K562 (cell line): ENCODE data around the gene PARD3. TPM values are rescaled to one million over a fixed set of nuclear protein-coding genes. Genes with fewer than 3 reads are reported as not detected.
A peak's percentile ranks its signal among the peaks of the same experiment; 100 is the strongest.

Experiments used
- ATAC-seq: fragments of 200-7000 bp; cut with Tn5 transposase; 3 replicates; pipeline ENCODE4 v1.9.1; 2020; ENCODE audit warnings: moderate library complexity
- BruUV-seq: library from RNA; stranded (reverse); fragments of 400-500 nt; replicated peaks from 2 replicates; lab custom pipeline; 2021; lab: Mats Ljungman, UMichigan
- CTCF ChIA-PET: fragments of 300-600 bp; formaldehyde crosslinking; extraction: SDS; loops from one replicate; lab custom pipeline; 2021; ENCODE audit warnings: low intra/inter-chr PET ratio; lab: Yijun Ruan, JAX
- POLR2A ChIA-PET: fragments of 300-600, 350-650 bp; sonication (Branson Sonifier 250); formaldehyde crosslinking; extraction: SDS; loops from one replicate; lab custom pipeline; 2021; ENCODE audit warnings: antibody characterized with exemption, inconsistent platforms; lab: Yijun Ruan, JAX
- DNase-seq, 4 experiments: peaks; one replicate each; pipeline versions ENCODE4 v3.0.0 to v3.0.0-alpha.2; 2011 to 2018; ENCODE audit warnings: low spot score in 3 of 4, mixed read lengths in 3 of 4; ENCODE audit errors: extremely low read depth in 1 of 4
- FAIRE-seq: peaks from 2 replicates; lab custom pipeline; 2011; peaks lifted over from hg19 to GRCh38; lab: Jason Lieb, UNC
- H2AFZ ChIP-seq: 2 replicates; pipeline ENCODE4 v1.6.0; 2011; ENCODE audit warnings: low read depth, low read length, control low read depth, inconsistent platforms
- H3K27ac ChIP-seq: fragments of 200-600 bp; 3 replicates; pipeline ENCODE4 v1.8.0; 2011; ENCODE audit warnings: low read depth, mild to moderate bottlenecking, control low read depth, inconsistent platforms, low read length, moderate library complexity, mixed read lengths; ENCODE audit errors: extremely low read depth
- H3K27me3 ChIP-seq, 2 experiments: fragments of 300-600 bp in 1 of 2; 2 replicates in 1 of 2; 3 replicates in 1 of 2; pipeline versions ENCODE4 v1.6.0 to v1.8.0; 2011; ENCODE audit warnings: inconsistent platforms in 2 of 2, low read length in 2 of 2, mild to moderate bottlenecking in 1 of 2, mixed read lengths in 1 of 2, moderate library complexity in 1 of 2; ENCODE audit not compliant: control insufficient read depth in 2 of 2, insufficient read depth in 2 of 2
- H3K36me3 ChIP-seq: fragments of 300-600 bp; 3 replicates; pipeline ENCODE4 v1.8.0; 2011; ENCODE audit warnings: mild to moderate bottlenecking, low read length, inconsistent platforms; ENCODE audit not compliant: control insufficient read depth, insufficient read depth
- H3K4me1 ChIP-seq, 2 experiments: fragments of 200-600 bp in 1 of 2; replicated peaks in 1 of 2; 2 replicates in 1 of 2; 3 replicates in 1 of 2; pipeline versions ENCODE4 v1.5.1 to v1.8.0; 2011; ENCODE audit warnings: inconsistent platforms in 2 of 2, low read length in 2 of 2, mild to moderate bottlenecking in 1 of 2, mixed read lengths in 1 of 2, moderate library complexity in 1 of 2; ENCODE audit not compliant: control insufficient read depth in 2 of 2, insufficient read depth in 2 of 2
- H3K4me2 ChIP-seq: 2 replicates; pipeline ENCODE4 v1.6.1; 2011; ENCODE audit warnings: low read length, control low read depth, inconsistent platforms, mixed read lengths; ENCODE audit not compliant: insufficient read depth
- H3K4me3 ChIP-seq: fragments of 200-600 bp; sonication (generic), shearing (Covaris generic); 2 replicates; pipeline ENCODE4 v1.5.1; 2016; ENCODE audit warnings: control low read depth, inconsistent platforms
- H3K79me2 ChIP-seq: fragments of 200-600 bp; 3 replicates; pipeline ENCODE4 v1.8.0; 2011; ENCODE audit warnings: low read length, inconsistent platforms; ENCODE audit not compliant: control insufficient read depth, insufficient read depth
- H3K9ac ChIP-seq, 2 experiments: 2 replicates each; pipeline versions ENCODE4 v1.6.0 to v1.6.1; 2011; ENCODE audit warnings: low read depth in 2 of 2, low read length in 2 of 2, control low read depth in 1 of 2, inconsistent platforms in 1 of 2, mild to moderate bottlenecking in 1 of 2, mixed read lengths in 1 of 2; ENCODE audit not compliant: insufficient read depth in 1 of 2
- H3K9me1 ChIP-seq: one replicate; pipeline ENCODE4 v1.6.0; 2011; ENCODE audit warnings: inconsistent platforms, mild to moderate bottlenecking, low read length, moderate library complexity; ENCODE audit not compliant: control insufficient read depth, insufficient read depth
- H3K9me3 ChIP-seq: replicated peaks from 2 replicates; pipeline ENCODE4 v1.5.1; 2011; ENCODE audit warnings: low read depth, low read length, inconsistent platforms; ENCODE audit not compliant: control insufficient read depth, insufficient read depth
- H4K20me1 ChIP-seq: replicated peaks from 2 replicates; pipeline ENCODE4 v1.6.1; 2011; ENCODE audit warnings: low read length, inconsistent platforms, mixed read lengths; ENCODE audit not compliant: control insufficient read depth, insufficient read depth
- ARID2 ChIP-seq: fragments of 450-650 bp; IDR thresholded peaks from 2 replicates; pipeline ENCODE4 v1.6.1; 2017; ENCODE audit warnings: antibody characterized with exemption, mild to moderate bottlenecking
- CBX1 ChIP-seq: sonication (generic); IDR thresholded peaks from 2 replicates; pipeline ENCODE4 v1.6.1; 2016; ENCODE audit warnings: antibody characterized with exemption, low read depth, mild to moderate bottlenecking
- CHD4 ChIP-seq: fragments of 200-600 bp; sonication (generic); IDR thresholded peaks from 3 replicates; pipeline ENCODE4 v1.6.1; 2012; ENCODE audit warnings: low read depth, mild to moderate bottlenecking, mixed read lengths, low read length, inconsistent platforms; ENCODE audit not compliant: insufficient read depth, insufficient replicate concordance, poor library complexity, severe bottlenecking
- CREBBP ChIP-seq: IDR thresholded peaks from one replicate; pipeline ENCODE4 v1.6.1; 2012; ENCODE audit warnings: low read depth, mild to moderate bottlenecking, control low read depth, inconsistent platforms, low read length
- ETV1 ChIP-seq: fragments of 450-650 bp; conservative IDR thresholded peaks from 2 replicates; pipeline ENCODE4 v1.6.1; 2016; ENCODE audit warnings: missing genetic modification characterization, control low read depth, low read depth, missing compliant biosample characterization
- HNRNPLL ChIP-seq: fragments of 200-400 bp; formaldehyde crosslinking; IDR thresholded peaks from 2 replicates; pipeline ENCODE4 v1.6.1; 2017; ENCODE audit warnings: low read length, low read depth, mild to moderate bottlenecking; ENCODE audit not compliant: poor library complexity, severe bottlenecking
- MYNN ChIP-seq, 2 experiments: sonication (generic); formaldehyde crosslinking in 1 of 2; IDR thresholded peaks; 2 replicates each; pipeline versions ENCODE4 v1.5.0 to v1.6.1; 2016 to 2020; ENCODE audit warnings: antibody characterized with exemption in 1 of 2, missing genetic modification reagents in 1 of 2
- NFRKB ChIP-seq: fragments of 450-650 bp; IDR thresholded peaks from 2 replicates; pipeline ENCODE4 v1.6.1; 2016; ENCODE audit warnings: low read depth
- POLR2G ChIP-seq: fragments of 200-400 bp; formaldehyde crosslinking; IDR thresholded peaks from 2 replicates; pipeline ENCODE4 v1.6.1; 2017; ENCODE audit warnings: low read depth, mild to moderate bottlenecking, antibody characterized with exemption, low read length, moderate library complexity
- RFX7 ChIP-seq: fragments of 250-450 bp; sonication (Bioruptor Pico); IDR thresholded peaks from 2 replicates; pipeline ENCODE4 v1.5.1; 2021; ENCODE audit warnings: mild to moderate bottlenecking
- ZBTB49 ChIP-seq: sonication (generic); formaldehyde crosslinking; IDR thresholded peaks from 2 replicates; pipeline ENCODE4 v1.8.0; 2022; ENCODE audit warnings: missing genetic modification reagents, mild to moderate bottlenecking, borderline replicate concordance
- ZNF146 ChIP-seq: IDR thresholded peaks from one replicate; pipeline ENCODE4 v1.6.1; 2018; ENCODE audit warnings: missing compliant biosample characterization; ENCODE audit not compliant: unreplicated experiment
- ZNF197 ChIP-seq: fragments of 200-800 bp; sonication (Bioruptor generic); IDR thresholded peaks from 2 replicates; pipeline ENCODE4 v1.6.1; 2016; ENCODE audit warnings: low read depth, missing genetic modification characterization, missing compliant biosample characterization
- ZNF316 ChIP-seq: fragments of 450-650 bp; IDR thresholded peaks from 2 replicates; pipeline ENCODE4 v1.6.1; 2016
- ZNF354B ChIP-seq: fragments of 250-450 bp; sonication (Bioruptor Pico); IDR thresholded peaks from 2 replicates; pipeline ENCODE4 v1.4.0; 2020
- WGBS: fragments of 100-300 bp; shearing (Covaris generic); methylation state at CpG from one replicate; pipeline ENCODE4 v1.1.6; 2016; ENCODE audit warnings: low coverage, mixed read lengths; ENCODE audit not compliant: insufficient coverage; ENCODE audit errors: missing lambda C conversion rate; 5-methylcytosine and 5-hydroxymethylcytosine counted together
- in situ Hi-C: fragments of 300-500 bp; cut with MboI; formaldehyde crosslinking; loops from 4 replicates; pipeline ENCODE4 v1.15.0; 2018; ENCODE audit warnings: inconsistent platforms, mixed read lengths
- intact Hi-C: fragments of 100-400 bp; cut with micrococcal nuclease; formaldehyde crosslinking; loops from 2 replicates; pipeline ENCODE4 v1.14.2; 2022
- polyA plus RNA-seq, 8 experiments: library from polyadenylated mRNA; depleted of rRNA in 4 of 8; stranded (reverse) in 5 of 8; unstranded in 3 of 8; fragments of >200 nt; fragmentation: Nextera tagmentation in 2 of 8; fragmentation: Illumina TruSeq in 1 of 8; extraction: Ambion mirVana in 2 of 8; extraction: Trizol in 1 of 8; gene quantifications; 2 replicates each; pipeline versions ENCODE4 v1.2.1 to v1.2.3, GENCODE V29; 2011 to 2014; ENCODE audit warnings: inconsistent platforms in 1 of 8, missing spikeins in 1 of 8
- total RNA-seq, 7 experiments: library from RNA; depleted of rRNA in 6 of 7; stranded (reverse); fragments of >200 nt in 6 of 7; fragmentation: Illumina TruSeq in 2 of 7; extraction: Trizol in 2 of 7; gene quantifications; 2 replicates each; pipeline versions ENCODE4 v1.2.1 to v1.2.3, GENCODE V29; 2011 to 2021; ENCODE audit warnings: low replicate concordance in 1 of 7

The PARD3 gene
- total and polyA plus RNA-seq, 9 of the 15 experiments (the other 6 are each of a cell fraction or from before 2014, with no cell fraction given) = 2.7 to 11.7 (median 7.7) TPM

- TF ChIP-seq HNRNPLL = no peak
- TF ChIP-seq NFRKB = no peak
- 0 out of 2 replicates have a peak, but pooled peaks have one; percentile 10 for TF ChIP-seq ZNF316
- TF ChIP-seq, all 486 proteins: peak for 1
- Histone ChIP-seq H2AFZ (no peak overlapping the region), H3K4me1 (no peaks in the 10 kb centered on the region), H3K27me3 (no peaks in the 10 kb centered on the region), H3K36me3 (no peaks in the 10 kb centered on the region), H3K9me1 (no peaks in the 10 kb centered on the region), H3K27ac (no peak overlapping the region), H3K4me2 (no peak overlapping the region), H4K20me1 (no peaks in the 10 kb centered on the region), H3K9me3 (no peaks in the 10 kb centered on the region), H3K9ac (no peak overlapping the region), H3K79me2 (no peaks in the 10 kb centered on the region), H3K4me3 (no peak overlapping the region)
- no peak for ATAC-seq
- CTCF ChIA-PET = no interaction called here
- intact Hi-C loops (no loop called here), in situ Hi-C loops (no loop called here)
- FAIRE-seq = no peak
- BruUV-seq = no TSS peak
- WGBS = 24% methylated on average over 2 of the region's 2 CpGs
- POLR2A ChIA-PET = no interaction called here
- DNase-seq = no peak
These were observed 456.2 kb downstream of the PARD3 start for GRCh38 chr10:34358729-34359434.

GRCh38 chr10:34356463-34356862 is 458.6 kb downstream of the PARD3 start:
- FAIRE-seq = no peak
- no peak for DNase-seq
- H4K20me1 ChIP-seq = no peaks in the 10 kb centered on the region
- no peaks in the 10 kb centered on the region for H3K36me3 ChIP-seq
- H3K9me3 ChIP-seq = no peaks in the 10 kb centered on the region
- BruUV-seq = no TSS peak
- H3K9ac ChIP-seq = no peak overlapping the region
- H2AFZ ChIP-seq = no peak overlapping the region
- H3K79me2 ChIP-seq = no peaks in the 10 kb centered on the region
- CTCF ChIA-PET = no interaction called here
- no peak overlapping the region for H3K4me3 ChIP-seq
- no peaks in the 10 kb centered on the region for H3K27me3 ChIP-seq
- no peaks in the 10 kb centered on the region for H3K9me1 ChIP-seq
- ATAC-seq = no peak
- H3K4me2 ChIP-seq = no peak overlapping the region
- intact Hi-C loops = no loop called here
- H3K4me1 ChIP-seq = no peaks in the 10 kb centered on the region
- H3K27ac ChIP-seq = no peak overlapping the region
- POLR2A ChIA-PET = no interaction called here
- in situ Hi-C loops = no loop called here
- TF ChIP-seq ETV1 (tag) (no peak), POLR2G (no peak), ZNF146 (CRISPR knock-in tag) (no peak), RFX7 (no peak), ZBTB49 (CRISPR knock-in tag) (no peak), CBX1 (no peak), CHD4 (no peak), ARID2 (no peak), ZNF354B (CRISPR knock-in tag) (no peak), ZNF197 (no peak), MYNN (IDR thresholded peaks at IDR 0.05) (no peak), MYNN (CRISPR knock-in tag; IDR thresholded peaks at IDR 0.05) (no peak), CREBBP (no peak)
